Mesendoderm (in vitro differentiated cells): Measurements from ENCODE around the gene GALNT9.

Source experiments
- DNase-seq: peaks from one replicate; pipeline ENCODE4 v3.0.0; 2013
- H2AK5ac ChIP-seq: 2 replicates; pipeline ENCODE4 v1.6.1; 2013; ENCODE audit warnings: low read length, inconsistent platforms
- H2BK120ac ChIP-seq: 2 replicates; pipeline ENCODE4 v1.6.1; 2013; ENCODE audit warnings: low read depth, mild to moderate bottlenecking, low read length, moderate library complexity, mixed read lengths
- H2BK15ac ChIP-seq: replicated peaks from 2 replicates; pipeline ENCODE4 v1.6.1; 2013; ENCODE audit warnings: low read depth, mild to moderate bottlenecking, moderate library complexity
- H2BK5ac ChIP-seq: 2 replicates; pipeline ENCODE4 v1.6.1; 2013; ENCODE audit warnings: low read length, inconsistent platforms
- H3K18ac ChIP-seq: 2 replicates; pipeline ENCODE4 v1.6.1; 2013; ENCODE audit warnings: mild to moderate bottlenecking, low read length, mixed read lengths
- H3K23ac ChIP-seq: one replicate; pipeline ENCODE4 v1.6.1; 2013; ENCODE audit warnings: low read length
- H3K27ac ChIP-seq: 2 replicates; pipeline ENCODE4 v1.5.1; 2013; ENCODE audit warnings: low read depth, mild to moderate bottlenecking, inconsistent platforms, low read length, moderate library complexity
- H3K27me3 ChIP-seq: 2 replicates; pipeline ENCODE4 v1.6.1; 2013; ENCODE audit warnings: low read length, control low read depth, mild to moderate bottlenecking, inconsistent platforms; ENCODE audit not compliant: insufficient read depth, poor library complexity
- H3K36me3 ChIP-seq: 2 replicates; pipeline ENCODE4 v1.6.1; 2013; ENCODE audit warnings: low read length, inconsistent platforms; ENCODE audit not compliant: control insufficient read depth, insufficient read depth
- H3K4ac ChIP-seq: one replicate; pipeline ENCODE4 v1.6.1; 2013; ENCODE audit warnings: low read depth, mild to moderate bottlenecking, low read length, moderate library complexity
- H3K4me1 ChIP-seq: 2 replicates; pipeline ENCODE4 v1.6.1; 2013; ENCODE audit warnings: low read depth, low read length, inconsistent platforms; ENCODE audit not compliant: control insufficient read depth
- H3K4me2 ChIP-seq: 2 replicates; pipeline ENCODE4 v1.6.1; 2013; ENCODE audit warnings: low read length
- H3K4me3 ChIP-seq: 2 replicates; pipeline ENCODE4 v1.5.1; 2013; ENCODE audit warnings: mild to moderate bottlenecking, low read length
- H3K56ac ChIP-seq: one replicate; pipeline ENCODE4 v1.6.1; 2013; ENCODE audit warnings: low read length
- H3K79me1 ChIP-seq: 2 replicates; pipeline ENCODE4 v1.6.1; 2013; ENCODE audit warnings: low read length, inconsistent platforms
- H3K79me2 ChIP-seq: 2 replicates; pipeline ENCODE4 v1.6.1; 2013; ENCODE audit warnings: mild to moderate bottlenecking, low read length; ENCODE audit not compliant: control insufficient read depth, insufficient read depth
- H3K9ac ChIP-seq: 2 replicates; pipeline ENCODE4 v1.6.1; 2013; ENCODE audit warnings: low read length, inconsistent platforms
- H4K5ac ChIP-seq: one replicate; pipeline ENCODE4 v1.6.1; 2013; ENCODE audit warnings: low read length
- H4K8ac ChIP-seq: one replicate; pipeline ENCODE4 v1.6.1; 2013; ENCODE audit warnings: low read depth, mild to moderate bottlenecking, control low read depth, low read length, moderate library complexity
- WGBS: extraction: QIAGEN DNeasy Blood & Tissue Kit; methylation state at CpG from one replicate; pipeline ENCODE4 v1.1.7; 2013; ENCODE audit warnings: low lambda C conversion rate, missing lambda C conversion rate; ENCODE audit not compliant: insufficient coverage; ENCODE audit errors: extremely low coverage; 5-methylcytosine and 5-hydroxymethylcytosine counted together

The GALNT9 gene

DNA sequence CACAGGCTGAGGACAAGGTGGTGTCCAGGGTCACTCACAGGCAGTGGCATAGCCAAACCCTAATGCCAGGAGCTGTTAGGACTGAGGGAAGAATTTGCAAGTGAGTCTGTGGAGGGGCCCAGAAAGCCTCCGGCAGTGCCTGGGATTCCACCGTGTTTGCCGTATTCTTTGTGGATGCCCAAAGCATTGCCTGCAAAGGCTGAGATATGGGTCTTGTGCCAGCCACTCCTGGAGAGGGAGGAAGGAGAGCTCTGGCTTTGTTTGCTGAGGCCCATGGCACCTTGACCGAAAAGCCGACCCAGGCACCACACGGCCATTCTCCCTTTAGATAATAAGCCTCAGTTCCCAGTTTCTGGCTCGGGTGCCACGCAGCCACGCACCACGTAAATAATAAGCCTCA lies 35.8 kb upstream of the GALNT9 start:
- Histone ChIP-seq H4K8ac (no peak overlapping the region), H3K56ac (no peak overlapping the region), H3K27ac (no peak overlapping the region), H3K4me3 (no peak overlapping the region), H3K36me3 (no peaks in the 10 kb centered on the region), H2BK15ac (no peak overlapping the region), H2BK120ac (no peak overlapping the region), H3K23ac (no peak overlapping the region), H3K4me2 (no peak overlapping the region), H2AK5ac (no peak overlapping the region), H3K18ac (no peak overlapping the region), H3K9ac (no peak overlapping the region), H3K79me2 (no peaks in the 10 kb centered on the region), H4K5ac (no peak overlapping the region), H3K27me3 (no peaks in the 10 kb centered on the region), H3K4ac (no peak overlapping the region), H2BK5ac (no peak overlapping the region), H3K79me1 (no peaks in the 10 kb centered on the region), H3K4me1 (no peaks in the 10 kb centered on the region)
- no CpG with 5 or more reads among the region's 10 CpGs for WGBS
- no peak for DNase-seq

GRCh38 chr12:132364348-132364902 lies 35.0 kb upstream of the GALNT9 start:
- Histone ChIP-seq H4K5ac (no peak overlapping the region), H3K79me1 (no peaks in the 10 kb centered on the region), H3K4me1 (no peaks in the 10 kb centered on the region), H4K8ac (no peak overlapping the region), H2BK5ac (no peak overlapping the region), H2BK120ac (no peak overlapping the region), H3K36me3 (no peaks in the 10 kb centered on the region), H3K56ac (no peak overlapping the region), H3K79me2 (no peaks in the 10 kb centered on the region), H3K27me3 (no peaks in the 10 kb centered on the region), H3K9ac (no peak overlapping the region), H3K4me2 (no peak overlapping the region), H2BK15ac (no peak overlapping the region), H3K27ac (no peak overlapping the region), H2AK5ac (no peak overlapping the region), H3K18ac (no peak overlapping the region), H3K4me3 (no peak overlapping the region), H3K23ac (no peak overlapping the region), H3K4ac (no peak overlapping the region)
- DNase-seq: no peak
- WGBS: no CpG with 5 or more reads among the region's 15 CpGs

- Histone ChIP-seq H3K27me3 (no peaks in the 10 kb centered on the region), H3K4me1 (no peaks in the 10 kb centered on the region), H2AK5ac (no peak overlapping the region), H3K23ac (no peak overlapping the region), H4K5ac (no peak overlapping the region), H3K18ac (no peak overlapping the region), H3K4me3 (no peak overlapping the region), H3K27ac (no peak overlapping the region), H3K79me1 (no peaks in the 10 kb centered on the region), H3K79me2 (no peaks in the 10 kb centered on the region), H3K56ac (no peak overlapping the region), H3K9ac (no peak overlapping the region), H4K8ac (no peak overlapping the region), H3K4me2 (no peak overlapping the region), H3K36me3 (no peaks in the 10 kb centered on the region), H2BK15ac (no peak overlapping the region), H3K4ac (no peak overlapping the region), H2BK120ac (no peak overlapping the region), H2BK5ac (no peak overlapping the region)
- DNase-seq: no peak
- no CpG with 5 or more reads among the region's 22 CpGs for WGBS
Measured at GRCh38 chr12:132363661-132364347, 34.4 kb upstream of the GALNT9 start.

DNA sequence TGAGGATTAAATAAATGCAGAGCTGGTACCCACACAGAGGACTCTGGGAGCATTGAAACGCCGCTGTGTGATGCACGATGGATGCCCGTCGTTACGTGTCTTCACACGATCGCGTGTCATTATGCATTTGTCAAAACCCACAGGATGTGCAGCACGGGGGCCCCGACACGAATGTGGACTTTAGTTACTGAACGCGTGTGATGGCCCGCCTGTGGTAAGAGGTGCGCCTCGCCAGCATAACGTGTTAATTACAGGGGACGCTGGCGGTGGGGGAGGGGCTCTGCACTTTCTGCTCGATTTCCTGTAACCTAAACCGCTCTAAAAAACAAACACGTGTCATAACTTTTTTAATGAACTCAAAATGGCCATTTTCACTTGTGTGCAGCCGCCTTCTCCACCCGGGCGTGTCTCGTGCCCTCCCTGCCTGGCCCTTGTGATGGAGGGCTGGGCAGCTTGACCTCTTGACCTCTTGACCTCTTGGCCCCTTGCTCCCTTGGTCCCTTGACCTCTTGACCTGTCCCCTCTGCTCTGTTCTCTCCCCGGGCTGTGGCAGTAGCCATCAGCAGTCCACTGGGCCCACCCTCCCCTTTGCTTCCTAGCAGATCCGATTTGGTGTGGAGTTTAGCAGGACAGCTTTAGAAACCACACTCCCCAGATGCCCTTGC lies 33.7 kb upstream of the GALNT9 start:
- DNase-seq: no peak
- Histone ChIP-seq H3K23ac (no peak overlapping the region), H3K18ac (no peak overlapping the region), H3K56ac (no peak overlapping the region), H2BK120ac (no peak overlapping the region), H3K4me1 (no peaks in the 10 kb centered on the region), H3K27me3 (no peaks in the 10 kb centered on the region), H3K79me1 (no peaks in the 10 kb centered on the region), H3K27ac (no peak overlapping the region), H2BK15ac (no peak overlapping the region), H3K36me3 (no peaks in the 10 kb centered on the region), H3K4me3 (no peak overlapping the region), H4K5ac (no peak overlapping the region), H3K4me2 (no peak overlapping the region), H4K8ac (no peak overlapping the region), H3K9ac (no peak overlapping the region), H2BK5ac (no peak overlapping the region), H3K4ac (no peak overlapping the region), H2AK5ac (no peak overlapping the region), H3K79me2 (no peaks in the 10 kb centered on the region)
- WGBS: no CpG with 5 or more reads among the region's 29 CpGs

DNA sequence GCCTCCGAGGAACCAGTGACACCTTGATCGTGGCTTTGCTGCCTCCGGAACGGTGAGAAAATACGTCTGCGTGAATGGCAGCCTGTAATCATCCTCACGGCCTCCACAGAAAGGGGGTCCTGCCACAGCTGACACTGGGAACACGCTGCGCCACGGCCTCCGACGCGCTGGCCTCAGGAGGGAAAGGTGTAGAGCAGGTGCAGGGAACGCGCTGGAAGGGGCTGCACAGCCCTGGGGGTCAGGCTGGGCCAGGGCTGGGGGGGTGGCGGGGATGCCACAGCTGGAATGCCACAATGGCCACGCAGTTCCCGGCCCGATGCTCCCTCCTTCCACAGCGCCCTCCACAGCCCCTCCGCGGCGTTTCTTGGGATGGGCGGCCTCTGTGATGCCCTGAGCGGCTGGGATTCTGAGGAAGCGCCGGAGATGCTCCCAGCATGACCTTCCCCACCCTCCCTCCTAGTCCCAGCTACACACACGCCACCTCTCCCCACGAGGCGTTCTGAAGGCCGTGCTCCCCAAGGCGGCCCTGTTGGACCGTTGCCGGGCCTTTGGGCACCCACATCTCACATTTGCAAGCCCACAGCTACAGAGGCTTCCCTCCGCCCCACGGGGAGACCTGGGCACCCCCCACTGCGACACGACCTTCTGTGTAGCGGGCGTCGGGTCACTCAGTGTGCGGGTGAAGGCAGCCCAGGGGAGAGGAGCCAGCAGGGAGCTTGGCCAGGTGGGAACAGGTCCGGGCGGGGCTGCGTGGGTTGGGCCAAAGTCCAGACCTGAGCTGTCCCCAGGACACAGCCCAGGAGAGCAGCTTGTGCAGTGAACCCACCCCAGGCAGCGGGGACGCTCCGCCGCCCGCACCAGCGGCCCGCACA lies 31.8 kb upstream of the GALNT9 start:
- no peaks in the 10 kb centered on the region for H3K79me2 ChIP-seq
- H3K18ac ChIP-seq: no peak overlapping the region
- no peak overlapping the region for H3K4me3 ChIP-seq
- no peaks in the 10 kb centered on the region for H3K27me3 ChIP-seq
- no peaks in the 10 kb centered on the region for H3K36me3 ChIP-seq
- no peaks in the 10 kb centered on the region for H3K4me1 ChIP-seq
- no CpG with 5 or more reads among the region's 52 CpGs for WGBS
- no peak overlapping the region for H3K56ac ChIP-seq
- no peak overlapping the region for H3K27ac ChIP-seq
- no peak overlapping the region for H3K4ac ChIP-seq
- no peak overlapping the region for H2AK5ac ChIP-seq
- no peaks in the 10 kb centered on the region for H3K79me1 ChIP-seq
- no peak overlapping the region for H2BK120ac ChIP-seq
- no peak overlapping the region for H4K8ac ChIP-seq
- H3K4me2 ChIP-seq: no peak overlapping the region
- no peak overlapping the region for H3K9ac ChIP-seq
- H2BK5ac ChIP-seq: no peak overlapping the region
- H3K23ac ChIP-seq: no peak overlapping the region
- no peak overlapping the region for H4K5ac ChIP-seq
- no peak for DNase-seq
- no peak overlapping the region for H2BK15ac ChIP-seq
